Fibroblast of lung (primary cell): ENCODE results near the gene EFNA5.

Source experiments
- CTCF ChIP-seq, 2 donors: IDR thresholded peaks in 1 of 2; conservative IDR thresholded peaks in 1 of 2; 1 replicate in 1 of 2; 2 replicates in 1 of 2; pipeline ENCODE4 v1.5.1; 2011 to 2012; ENCODE audit warnings: low read length in 2 of 2, control low read depth in 1 of 2, inconsistent platforms in 1 of 2, low read depth in 1 of 2, mild to moderate bottlenecking in 1 of 2
- EZH2 ChIP-seq: IDR thresholded peaks from 2 replicates; pipeline ENCODE4 v1.5.1; 2012; ENCODE audit warnings: low read length, control low read depth, mild to moderate bottlenecking; ENCODE audit errors: missing control alignments

GRCh38 chr5:107476783-107477182, 194.0 kb downstream of the EFNA5 start:
- TF ChIP-seq CTCF (conservative IDR thresholded peaks at IDR 0.05 in 1 of 2, IDR thresholded peaks at IDR 0.05 in 1 of 2; ENCODE audit: low read depth in 1 of 2, low read length in 2 of 2) (no peak), EZH2 (no peak)
